ENCODE data around the gene GAPT.

The GAPT gene

GRCh38 chr5:58455480-58455879, 35.8 kb upstream of the GAPT start (continued):
- TF ChIP-seq PRDM2 (tag by site-specific recombination; IDR thresholded peaks at IDR 0.05; ENCODE audit: borderline replicate concordance): no peak

GRCh38 chr5:58456026-58456425, 35.2 kb upstream of the GAPT start:
- no peak for TF ChIP-seq REST (tag by site-specific recombination; IDR thresholded peaks at IDR 0.05)
- no peak for TF ChIP-seq GLI4 (tag by site-specific recombination; IDR thresholded peaks at IDR 0.05)
- no peak for TF ChIP-seq ZNF488 (tag by site-specific recombination; IDR thresholded peaks at IDR 0.05)
- no peak for TF ChIP-seq WT1 (tag by site-specific recombination; IDR thresholded peaks at IDR 0.05)
- TF ChIP-seq ZNF433 (tag by site-specific recombination; IDR thresholded peaks at IDR 0.05; ENCODE audit: low read depth): no peak
- no peak for TF ChIP-seq ZNF202 (tag by site-specific recombination; IDR thresholded peaks at IDR 0.05; ENCODE audit: borderline replicate concordance)
- no peak for TF ChIP-seq ZNF501 (tag by site-specific recombination; IDR thresholded peaks at IDR 0.05)
- no peak for TF ChIP-seq ZNF248 (tag by site-specific recombination; IDR thresholded peaks at IDR 0.05)
- no peak for TF ChIP-seq KLF17 (tag by site-specific recombination; IDR thresholded peaks at IDR 0.05)
- no peak for TF ChIP-seq ZFP41 (tag by site-specific recombination; IDR thresholded peaks at IDR 0.05; ENCODE audit: borderline replicate concordance)
- TF ChIP-seq ZNF426 (tag by site-specific recombination; IDR thresholded peaks at IDR 0.05): no peak

More at GRCh38 chr5:58456026-58456425, 35.2 kb upstream of the GAPT start:
- Histone ChIP-seq H3K27ac (ENCODE audit: extremely low read depth, low read depth, low read length) (no peak overlapping the region), H3K4me3 (ENCODE audit: low read depth, low read length) (no peak overlapping the region), H3K4me1 (ENCODE audit: control insufficient read depth, insufficient read depth, low read length) (no peaks in the 10 kb centered on the region), H3K9me3 (ENCODE audit: control insufficient read depth, insufficient read depth, low read depth, low read length) (no peaks in the 10 kb centered on the region), H3K36me3 (ENCODE audit: control insufficient read depth in 2 of 2, insufficient read depth in 1 of 2, low read length in 2 of 2) (peaks cover 21 to 61% of the 10 kb centered on the region in 2 experiments; a peak in 2 of 3 replicates)
- ChIA-PET CTCF (interaction anchor here (0.5 to 1.9 kb wide), 5 partner anchors 209 to 1074 kb away, joined by 3 to 7 read pairs (median 3); no protein-coding TSS in a partner anchor), POLR2A (no interaction called here)

Data from HEK293 (cell line).